ENCODE results near the gene ANXA6. TPM values are rescaled to one million over a fixed set of nuclear protein-coding genes. Genes with fewer than 3 reads are reported as not detected.

Gene ANXA6
- total and polyA plus RNA-seq, 10 of the 15 experiments (the other 5 are each of a cell fraction or from before 2014, with no cell fraction given): 44.0 to 571 (median 465) TPM

DNA sequence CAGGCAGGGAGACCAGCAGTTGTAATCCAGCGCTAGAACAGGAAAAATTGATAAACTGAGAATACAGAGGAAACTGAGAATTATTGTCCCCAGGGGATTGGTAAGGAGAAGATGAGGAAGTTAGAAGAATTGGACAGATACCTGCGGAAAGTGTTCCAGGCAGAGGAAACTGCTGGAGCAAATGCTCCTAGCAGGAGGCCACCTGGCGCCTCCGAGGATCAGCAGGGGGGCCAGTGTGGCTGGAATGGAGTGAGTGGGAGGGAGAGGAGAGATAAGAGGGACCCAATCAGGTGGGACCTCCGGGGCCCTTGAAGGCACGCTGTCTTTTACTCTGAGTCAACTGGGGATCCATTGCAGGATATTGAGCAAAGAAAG is 695 bp upstream of the ANXA6 start:
- Histone ChIP-seq H2AFZ (ENCODE audit: control insufficient read depth, low read depth, low read length) (peak overlapping the region; percentile 2), H4K20me1 (ENCODE audit: control insufficient read depth, insufficient read depth) (no peaks in the 10 kb centered on the region), H3K79me2 (ENCODE audit: control insufficient read depth, insufficient read depth, low read length) (peaks cover 55% of the 10 kb centered on the region), H3K9ac (ENCODE audit: control insufficient read depth, insufficient read depth, low read length) (peak overlapping the region; percentile 90), H3K27me3 (replicated peaks in 1 of 2; ENCODE audit: control insufficient read depth in 2 of 2, insufficient read depth in 2 of 2, low read length in 1 of 2) (no peaks in the 10 kb centered on the region), H3K9me3 (replicated peaks; ENCODE audit: control insufficient read depth, insufficient read depth, low read length) (no peaks in the 10 kb centered on the region), H3K4me1 (ENCODE audit: control insufficient read depth, insufficient read depth, low read length) (peaks cover 23% of the 10 kb centered on the region), H3K27ac (ENCODE audit: control insufficient read depth, insufficient read depth) (peak overlapping the region; percentile 89), H3K36me3 (ENCODE audit: control insufficient read depth in 2 of 2, insufficient read depth in 2 of 2, low read length in 1 of 2) (no peaks in the 10 kb centered on the region), H3K4me3 (peak overlapping the region; percentile 97), H3K4me2 (ENCODE audit: control insufficient read depth, insufficient read depth) (peak overlapping the region; percentile 95)
- peak; percentile 7; the same call in 1 of the 3 replicates for ATAC-seq
- SMC1A ChIA-PET (ENCODE audit: uncharacterized antibody, unreplicated experiment): interaction anchor here (0.6 to 35.3 kb wide), 16 partner anchors 9 to 591 kb away, joined by 3 to 1132 read pairs (median 4); partner anchors contain the start of gene DCTN4
- CTCF ChIA-PET: interaction anchor here (1.0 to 40.1 kb wide), 6 partner anchors 11 to 458 kb away, joined by 4 to 1107 read pairs (median 4); partner anchors contain the start of gene RBM22
- no peak for FAIRE-seq
- WGBS (ENCODE audit: insufficient coverage, insufficient replicate concordance, low lambda C conversion rate, missing lambda C conversion rate): 1% methylated on average over 6 of the region's 6 CpGs
- intact Hi-C loops (cut with micrococcal nuclease; ENCODE audit: unreplicated experiment): loop anchor here (5.0 to 10.0 kb wide), 5 partner anchors 94 to 1353 kb away; partner anchors contain the start of genes CD74, G3BP1 and GM2A
- POLR2A ChIA-PET: interaction anchor here (0.6 to 8.9 kb wide), 18 partner anchors 10 to 99 kb away, joined by 3 to 152 read pairs (median 5); partner anchors contain the start of genes GM2A and TNIP1
- DNase-seq (ENCODE audit: low read depth, low spot score): no peak
- RAD21 ChIA-PET (ENCODE audit: unreplicated experiment): interaction anchor here (0.6 to 10.8 kb wide), 16 partner anchors 16 to 601 kb away, joined by 3 to 222 read pairs (median 5); partner anchors contain the start of genes CCDC69 and TNIP1
- BruUV-seq (replicated peaks): TSS peak; percentile 79
- in situ Hi-C loops (cut with MboI): no loop called here
- no peak for TF ChIP-seq IRF4 (IDR thresholded peaks at IDR 0.05; ENCODE audit: low read depth, low read length)
- peak; percentile 86 for TF ChIP-seq MEF2B (IDR thresholded peaks at IDR 0.05; ENCODE audit: partially characterized antibody, poor library complexity, severe bottlenecking)
- TF ChIP-seq EED (IDR thresholded peaks at IDR 0.05; ENCODE audit: low read depth): peak; percentile 77
- TF ChIP-seq, protein P1, sequence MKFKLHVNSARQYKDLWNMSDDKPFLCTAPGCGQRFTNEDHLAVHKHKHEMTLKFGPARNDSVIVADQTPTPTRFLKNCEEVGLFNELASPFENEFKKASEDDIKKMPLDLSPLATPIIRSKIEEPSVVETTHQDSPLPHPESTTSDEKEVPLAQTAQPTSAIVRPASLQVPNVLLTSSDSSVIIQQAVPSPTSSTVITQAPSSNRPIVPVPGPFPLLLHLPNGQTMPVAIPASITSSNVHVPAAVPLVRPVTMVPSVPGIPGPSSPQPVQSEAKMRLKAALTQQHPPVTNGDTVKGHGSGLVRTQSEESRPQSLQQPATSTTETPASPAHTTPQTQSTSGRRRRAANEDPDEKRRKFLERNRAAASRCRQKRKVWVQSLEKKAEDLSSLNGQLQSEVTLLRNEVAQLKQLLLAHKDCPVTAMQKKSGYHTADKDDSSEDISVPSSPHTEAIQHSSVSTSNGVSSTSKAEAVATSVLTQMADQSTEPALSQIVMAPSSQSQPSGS (IDR thresholded peaks at IDR 0.05; ENCODE audit: low read length): no peak
- TF ChIP-seq JUNB (IDR thresholded peaks at IDR 0.05): peak; percentile 27; the same call in 1 of the 2 replicates
- TF ChIP-seq MTA2 (IDR thresholded peaks at IDR 0.05; ENCODE audit: low read depth): 0 out of 2 replicates have a peak, but pooled peaks have one; percentile 19
- no peak for TF ChIP-seq EP300 (IDR thresholded peaks at IDR 0.05; ENCODE audit: borderline replicate concordance in 1 of 2, control insufficient read depth in 1 of 2, low read depth in 2 of 2, low read length in 2 of 2)
- no peak for TF ChIP-seq RAD21 (IDR thresholded peaks at IDR 0.05; ENCODE audit: insufficient read depth, low read depth, low read length)
- TF ChIP-seq YY1 (IDR thresholded peaks at IDR 0.05; ENCODE audit: low read depth, low read length): 0 out of 2 replicates have a peak, but pooled peaks have one; percentile 8
- TF ChIP-seq CBFB (IDR thresholded peaks at IDR 0.05; ENCODE audit: low read depth): 0 out of 2 replicates have a peak, but pooled peaks have one; percentile 41
- peak; percentile 57 to 59 for TF ChIP-seq IKZF2 (IDR thresholded peaks at IDR 0.05)
- TF ChIP-seq IKZF1 (conservative IDR thresholded peaks at IDR 0.05): peak; percentile 36; the same call in 1 of the 2 replicates
- TF ChIP-seq, protein P2, sequence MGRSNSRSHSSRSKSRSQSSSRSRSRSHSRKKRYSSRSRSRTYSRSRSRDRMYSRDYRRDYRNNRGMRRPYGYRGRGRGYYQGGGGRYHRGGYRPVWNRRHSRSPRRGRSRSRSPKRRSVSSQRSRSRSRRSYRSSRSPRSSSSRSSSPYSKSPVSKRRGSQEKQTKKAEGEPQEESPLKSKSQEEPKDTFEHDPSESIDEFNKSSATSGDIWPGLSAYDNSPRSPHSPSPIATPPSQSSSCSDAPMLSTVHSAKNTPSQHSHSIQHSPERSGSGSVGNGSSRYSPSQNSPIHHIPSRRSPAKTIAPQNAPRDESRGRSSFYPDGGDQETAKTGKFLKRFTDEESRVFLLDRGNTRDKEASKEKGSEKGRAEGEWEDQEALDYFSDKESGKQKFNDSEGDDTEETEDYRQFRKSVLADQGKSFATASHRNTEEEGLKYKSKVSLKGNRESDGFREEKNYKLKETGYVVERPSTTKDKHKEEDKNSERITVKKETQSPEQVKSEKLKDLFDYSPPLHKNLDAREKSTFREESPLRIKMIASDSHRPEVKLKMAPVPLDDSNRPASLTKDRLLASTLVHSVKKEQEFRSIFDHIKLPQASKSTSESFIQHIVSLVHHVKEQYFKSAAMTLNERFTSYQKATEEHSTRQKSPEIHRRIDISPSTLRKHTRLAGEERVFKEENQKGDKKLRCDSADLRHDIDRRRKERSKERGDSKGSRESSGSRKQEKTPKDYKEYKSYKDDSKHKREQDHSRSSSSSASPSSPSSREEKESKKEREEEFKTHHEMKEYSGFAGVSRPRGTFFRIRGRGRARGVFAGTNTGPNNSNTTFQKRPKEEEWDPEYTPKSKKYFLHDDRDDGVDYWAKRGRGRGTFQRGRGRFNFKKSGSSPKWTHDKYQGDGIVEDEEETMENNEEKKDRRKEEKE (IDR thresholded peaks at IDR 0.05): no peak
- TF ChIP-seq, protein P3, sequence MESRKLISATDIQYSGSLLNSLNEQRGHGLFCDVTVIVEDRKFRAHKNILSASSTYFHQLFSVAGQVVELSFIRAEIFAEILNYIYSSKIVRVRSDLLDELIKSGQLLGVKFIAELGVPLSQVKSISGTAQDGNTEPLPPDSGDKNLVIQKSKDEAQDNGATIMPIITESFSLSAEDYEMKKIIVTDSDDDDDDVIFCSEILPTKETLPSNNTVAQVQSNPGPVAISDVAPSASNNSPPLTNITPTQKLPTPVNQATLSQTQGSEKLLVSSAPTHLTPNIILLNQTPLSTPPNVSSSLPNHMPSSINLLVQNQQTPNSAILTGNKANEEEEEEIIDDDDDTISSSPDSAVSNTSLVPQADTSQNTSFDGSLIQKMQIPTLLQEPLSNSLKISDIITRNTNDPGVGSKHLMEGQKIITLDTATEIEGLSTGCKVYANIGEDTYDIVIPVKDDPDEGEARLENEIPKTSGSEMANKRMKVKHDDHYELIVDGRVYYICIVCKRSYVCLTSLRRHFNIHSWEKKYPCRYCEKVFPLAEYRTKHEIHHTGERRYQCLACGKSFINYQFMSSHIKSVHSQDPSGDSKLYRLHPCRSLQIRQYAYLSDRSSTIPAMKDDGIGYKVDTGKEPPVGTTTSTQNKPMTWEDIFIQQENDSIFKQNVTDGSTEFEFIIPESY (IDR thresholded peaks at IDR 0.05): no peak
